ENCODE results near the gene TSNAX.

TSNAX gene

GRCh38 chr1:231507476-231508355, 20.8 kb upstream of the TSNAX start:
- in situ Hi-C loops (cut with MboI; ENCODE audit: low pct_unique_long_range_greater_than_20kb, low sequenced_read_pairs, unreplicated experiment) = no loop called here
- peak; percentile 33 for DNase-seq (ENCODE audit: low spot score)
- TF ChIP-seq CTCF (IDR thresholded peaks at IDR 0.05; ENCODE audit: extremely low read depth, insufficient read depth, missing control alignments) = no peak

- in situ Hi-C loops (cut with MboI; ENCODE audit: low pct_unique_long_range_greater_than_20kb, low sequenced_read_pairs, unreplicated experiment) = no loop called here
- no peak for TF ChIP-seq CTCF (IDR thresholded peaks at IDR 0.05; ENCODE audit: extremely low read depth, insufficient read depth, missing control alignments)
- no peak for DNase-seq (ENCODE audit: low spot score)
These were observed 20.0 kb upstream of the TSNAX start for GRCh38 chr1:231508497-231508896.

- TF ChIP-seq CTCF (IDR thresholded peaks at IDR 0.05; ENCODE audit: extremely low read depth, insufficient read depth, missing control alignments) = no peak
- DNase-seq (ENCODE audit: low spot score) = no peak
- in situ Hi-C loops (cut with MboI; ENCODE audit: low pct_unique_long_range_greater_than_20kb, low sequenced_read_pairs, unreplicated experiment) = no loop called here
These were observed 19.5 kb upstream of the TSNAX start for GRCh38 chr1:231508941-231509340.

- in situ Hi-C loops (cut with MboI; ENCODE audit: low pct_unique_long_range_greater_than_20kb, low sequenced_read_pairs, unreplicated experiment) = no loop called here
- DNase-seq (ENCODE audit: low spot score) = peak; percentile 48
- TF ChIP-seq CTCF (IDR thresholded peaks at IDR 0.05; ENCODE audit: extremely low read depth, insufficient read depth, missing control alignments) = no peak
These were observed 16.2 kb upstream of the TSNAX start for GRCh38 chr1:231512147-231512698.

- in situ Hi-C loops (cut with MboI; ENCODE audit: low pct_unique_long_range_greater_than_20kb, low sequenced_read_pairs, unreplicated experiment) = no loop called here
- DNase-seq (ENCODE audit: low spot score) = no peak
- TF ChIP-seq CTCF (IDR thresholded peaks at IDR 0.05; ENCODE audit: extremely low read depth, insufficient read depth, missing control alignments) = no peak
These were observed 12.7 kb upstream of the TSNAX start for GRCh38 chr1:231515748-231516147.

- TF ChIP-seq CTCF (IDR thresholded peaks at IDR 0.05; ENCODE audit: extremely low read depth, insufficient read depth, missing control alignments) = no peak
- DNase-seq (ENCODE audit: low spot score) = no peak
- in situ Hi-C loops (cut with MboI; ENCODE audit: low pct_unique_long_range_greater_than_20kb, low sequenced_read_pairs, unreplicated experiment) = no loop called here
These were observed 11.4 kb upstream of the TSNAX start for GRCh38 chr1:231517076-231517475.
